Gastroesophageal sphincter (tissue), 4 donors: ENCODE measurements around the gene ADAM10. TPM values are rescaled to one million over a fixed set of nuclear protein-coding genes. Genes with fewer than 3 reads are reported as not detected.

ENCODE experiments used
- ATAC-seq: fragments of 150-250 bp; one replicate; pipeline ENCODE4 v1.9.1; 2016; ENCODE audit warnings: mild to moderate bottlenecking, moderate library complexity
- H3K27ac ChIP-seq, 4 donors: fragments of 200-600 bp; sonication (generic) in 3 of 4; 1 replicate in 3 of 4; 2 replicates in 1 of 4; pipeline ENCODE4 v1.5.1; 2016 to 2019
- H3K27me3 ChIP-seq: fragments of 200-600 bp; sonication (generic); one replicate; pipeline ENCODE4 v1.5.1; 2019
- H3K36me3 ChIP-seq, 2 donors: fragments of 200-600 bp; sonication (generic); one replicate each; pipeline ENCODE4 v1.5.1; 2019; ENCODE audit warnings: control low read depth in 1 of 2
- H3K4me1 ChIP-seq, 3 donors: fragments of 200-600 bp; sonication (generic); 1 replicate in 2 of 3; 2 replicates in 1 of 3; pipeline ENCODE4 v1.5.1; 2016 to 2019; ENCODE audit warnings: control low read depth in 2 of 3
- H3K4me3 ChIP-seq, 2 donors: fragments of 200-600 bp; sonication (generic); one replicate each; pipeline ENCODE4 v1.5.1; 2019; ENCODE audit warnings: mild to moderate bottlenecking in 1 of 2, moderate library complexity in 1 of 2
- H3K9me3 ChIP-seq, 3 donors: fragments of 200-600 bp; sonication (generic); one replicate each; pipeline ENCODE4 v1.5.1; 2017 to 2019; ENCODE audit warnings: control low read depth in 2 of 3
- CTCF ChIP-seq, 4 experiments: fragments of 200-600 bp in 2 of 4; fragments of 450-650 bp in 2 of 4; sonication (generic) in 1 of 4; IDR thresholded peaks; one replicate each; pipeline ENCODE4 v1.5.1; 2017 to 2019; ENCODE audit warnings: antibody characterized with exemption in 4 of 4, mild to moderate bottlenecking in 2 of 4, moderate library complexity in 2 of 4
- EP300 ChIP-seq: sonication (generic); formaldehyde crosslinking; IDR thresholded peaks from one replicate; pipeline ENCODE4 v1.6.1; 2017; ENCODE audit warnings: antibody characterized with exemption, mild to moderate bottlenecking
- POLR2A ChIP-seq, 2 donors: fragments of 450-650 bp; IDR thresholded peaks; one replicate each; pipeline ENCODE4 v1.6.1; 2017; ENCODE audit warnings: antibody characterized with exemption in 2 of 2, mild to moderate bottlenecking in 2 of 2, moderate library complexity in 1 of 2
- POLR2AphosphoS5 ChIP-seq: sonication (generic); formaldehyde crosslinking; IDR thresholded peaks from one replicate; pipeline ENCODE4 v1.6.1; 2017; ENCODE audit warnings: antibody characterized with exemption
- WGBS, 2 donors: methylation state at CpG; one replicate each; pipeline ENCODE4 v1.1.5; 2018; ENCODE audit warnings: low coverage in 1 of 2; 5-methylcytosine and 5-hydroxymethylcytosine counted together
- total RNA-seq, 4 donors: library from RNA; depleted of rRNA; stranded (reverse); fragments of >200 nt; gene quantifications; one replicate each; pipeline ENCODE4 v1.1.0, GENCODE V29; 2016

The ADAM10 gene
- total RNA-seq, 4 donors from 2014 or later, result 59.5 to 69.1 (median 62.3) TPM

GRCh38 chr15:58559904-58560588 is 189.5 kb downstream of the ADAM10 start:
- no peaks in the 10 kb centered on the region for H3K9me3 ChIP-seq
- H3K36me3 ChIP-seq, result no peaks in the 10 kb centered on the region
- WGBS, 2 donors, result 64 to 68% methylated on average over 5 to 6 of the region's 6 CpGs
- no peak overlapping the region for H3K27ac ChIP-seq
- no peak for ATAC-seq
- H3K4me1 ChIP-seq, result no peaks in the 10 kb centered on the region
- no peak overlapping the region for H3K4me3 ChIP-seq
- no peaks in the 10 kb centered on the region for H3K27me3 ChIP-seq
- TF ChIP-seq EP300, result no peak
- TF ChIP-seq POLR2AphosphoS5, result no peak
- no peak for TF ChIP-seq CTCF (IDR thresholded peaks at IDR 0.05)
- no peak for TF ChIP-seq POLR2A (IDR thresholded peaks at IDR 0.05)

- Histone ChIP-seq H3K27ac (no peak overlapping the region), H3K9me3 (no peaks in the 10 kb centered on the region), H3K4me3 (no peak overlapping the region), H3K36me3 (no peaks in the 10 kb centered on the region), H3K27me3 (no peaks in the 10 kb centered on the region), H3K4me1 (no peaks in the 10 kb centered on the region)
- ATAC-seq, result no peak
- TF ChIP-seq CTCF (IDR thresholded peaks at IDR 0.05), result no peak
- TF ChIP-seq EP300, result no peak
- TF ChIP-seq POLR2A (IDR thresholded peaks at IDR 0.05), result no peak
- TF ChIP-seq POLR2AphosphoS5, result no peak
- WGBS, 2 donors, result 80 to 92% methylated on average over 1 of the region's 1 CpG
Measured at GRCh38 chr15:58558777-58559176, 190.7 kb downstream of the ADAM10 start.

- no peak for ATAC-seq
- Histone ChIP-seq H3K9me3 (no peaks in the 10 kb centered on the region), H3K4me3 (no peak overlapping the region), H3K4me1 (peaks cover 0 to 10% (median 0%) of the 10 kb centered on the region in 3 donors), H3K27ac (no peak overlapping the region), H3K27me3 (no peaks in the 10 kb centered on the region), H3K36me3 (no peaks in the 10 kb centered on the region)
- WGBS, 2 donors, result 62 to 78% methylated on average over 3 of the region's 3 CpGs
- TF ChIP-seq CTCF (IDR thresholded peaks at IDR 0.05), result no peak
- no peak for TF ChIP-seq POLR2AphosphoS5
- no peak for TF ChIP-seq EP300
- TF ChIP-seq POLR2A (IDR thresholded peaks at IDR 0.05), result no peak
Measured at GRCh38 chr15:58556541-58556940, 193.0 kb downstream of the ADAM10 start.

GRCh38 chr15:58556028-58556361 is 193.5 kb downstream of the ADAM10 start:
- Histone ChIP-seq H3K27ac (no peak overlapping the region), H3K9me3 (no peaks in the 10 kb centered on the region), H3K4me1 (peaks cover 0 to 10% (median 0%) of the 10 kb centered on the region in 3 donors), H3K27me3 (no peaks in the 10 kb centered on the region), H3K36me3 (no peaks in the 10 kb centered on the region), H3K4me3 (no peak overlapping the region)
- 89 to 97% methylated on average over 2 of the region's 2 CpGs for WGBS, 2 donors
- TF ChIP-seq CTCF (IDR thresholded peaks at IDR 0.05) (no peak), POLR2AphosphoS5 (no peak), EP300 (no peak), POLR2A (IDR thresholded peaks at IDR 0.05) (no peak)
- no peak for ATAC-seq
